GM23248 (cell line): ENCODE data around the gene LRRC38.

Experiments used
- EZH2 ChIP-seq: fragments of 200-600 bp; sonication (generic); IDR thresholded peaks from 2 replicates; pipeline ENCODE4 v1.6.1; 2018; ENCODE audit warnings: antibody characterized with exemption, mild to moderate bottlenecking; ENCODE audit not compliant: insufficient read depth, poor library complexity, severe bottlenecking
- EZH2phosphoT487 ChIP-seq: fragments of 200-600 bp; sonication (generic); IDR thresholded peaks from 2 replicates; pipeline ENCODE4 v1.6.1; 2018; ENCODE audit warnings: antibody characterized with exemption, moderate library complexity, mild to moderate bottlenecking, low read depth; ENCODE audit not compliant: insufficient read depth

DNA sequence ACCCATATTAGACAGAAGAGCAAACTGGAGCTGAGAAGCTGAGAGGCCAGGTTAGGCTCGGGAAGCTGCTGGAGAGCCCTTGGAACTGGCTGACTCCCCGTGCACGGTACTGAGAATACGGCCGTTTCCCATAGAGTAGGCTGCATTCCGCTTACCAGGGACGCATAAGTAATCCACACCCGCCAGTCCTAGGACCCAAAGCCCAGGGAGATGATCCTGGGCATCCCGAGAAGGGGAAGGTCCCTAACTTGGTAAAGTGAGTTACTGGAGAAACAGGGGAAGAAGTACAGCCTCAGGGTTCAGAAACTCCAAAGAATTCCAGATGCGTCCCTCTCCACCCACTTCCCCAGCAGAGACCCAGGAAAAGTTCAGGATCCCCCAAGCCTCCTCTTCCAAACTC, 1.3 kb downstream of the LRRC38 start:
- no peak for TF ChIP-seq EZH2
- no peak for TF ChIP-seq EZH2phosphoT487
